Regular cardiac myocyte (primary cell): Measurements from ENCODE around the gene GFRA3. TPM values are rescaled to one million over a fixed set of nuclear protein-coding genes. Genes with fewer than 3 reads are reported as not detected.

Experiments used
- total RNA-seq: library from RNA; depleted of rRNA; stranded (reverse); fragments of >200 nt; gene quantifications from 2 replicates; pipeline ENCODE4 v1.2.3, GENCODE V29; 2014

GFRA3 gene
- total RNA-seq: not detected in 2 replicates

GRCh38 chr5:138274189-138274853 is at the start of gene GFRA3:
GFRA3 (minus strand) TSS chr5:138274621; CDS start chr5:138274424, 197 bp downstream.

GRCh38 chr5:138213161-138214029 is 61.0 kb downstream of the GFRA3 start, which contains the start of gene CDC23:
CDC23 (minus strand) TSS chr5:138213323; CDS start chr5:138213312, 11 bp downstream.

Other genes with a start within 250 kb of the GFRA3 start
- 15.3 and 18.3 TPM in 2 replicates for gene FAM13B, start 241.5 kb downstream of the GFRA3 start, total RNA-seq
- gene WNT8A, start 190.6 kb downstream of the GFRA3 start, total RNA-seq: not detected in 2 replicates
- gene NME5, start 135.2 kb downstream of the GFRA3 start, total RNA-seq: 0.77 and 1.7 TPM in 2 replicates
- 25.7 and 36.0 TPM in 2 replicates for gene BRD8, start 96.0 kb downstream of the GFRA3 start, total RNA-seq
- 8.7 and 86.5 TPM in 2 replicates for gene KIF20A, start 95.5 kb downstream of the GFRA3 start, total RNA-seq
- gene CDC23, start 61.3 kb downstream of the GFRA3 start, total RNA-seq: 24.2 and 28.9 TPM in 2 replicates
- 1.1 and 9.0 TPM in 2 replicates for gene CDC25C, start 57.2 kb upstream of the GFRA3 start, total RNA-seq
- 22.8 and 25.9 TPM in 2 replicates for gene FAM53C, start 63.6 kb upstream of the GFRA3 start, total RNA-seq
- 28.8 and 32.4 TPM in 2 replicates for gene KDM3B, start 78.1 kb upstream of the GFRA3 start, total RNA-seq
- gene REEP2, start 164.4 kb upstream of the GFRA3 start, total RNA-seq: 7.5 and 9.3 TPM in 2 replicates
- gene EGR1, start 190.9 kb upstream of the GFRA3 start, total RNA-seq: 2.3 and 3.3 TPM in 2 replicates